Ascending aorta (tissue), 2 donors: Measurements from ENCODE around the gene SHF. TPM values are rescaled to one million over a fixed set of nuclear protein-coding genes. Genes with fewer than 3 reads are reported as not detected.

Experiments
- DNase-seq, 2 donors: peaks; one replicate each; pipeline ENCODE4 v3.0.0-alpha.2; 2019; ENCODE audit warnings: low spot score in 2 of 2
- H3K27ac ChIP-seq, 2 donors: fragments of 200-600 bp; sonication (generic); one replicate each; pipeline ENCODE4 v1.5.1; 2016 to 2017; ENCODE audit warnings: mild to moderate bottlenecking in 1 of 2
- H3K27me3 ChIP-seq: fragments of 200-600 bp; sonication (generic); one replicate; pipeline ENCODE4 v1.5.1; 2017
- H3K36me3 ChIP-seq, 2 donors: fragments of 200-600 bp; sonication (generic); one replicate each; pipeline ENCODE4 v1.5.1; 2016
- H3K4me1 ChIP-seq, 2 donors: fragments of 200-600 bp; sonication (generic); one replicate each; pipeline ENCODE4 v1.5.1; 2016 to 2017; ENCODE audit warnings: mild to moderate bottlenecking in 1 of 2
- H3K4me3 ChIP-seq, 2 donors: fragments of 200-600 bp; sonication (generic); one replicate each; pipeline ENCODE4 v1.5.1; 2016 to 2017; ENCODE audit warnings: mild to moderate bottlenecking in 1 of 2
- H3K9me3 ChIP-seq, 2 donors: fragments of 200-600 bp; sonication (generic); one replicate each; pipeline ENCODE4 v1.5.1; 2016
- CTCF ChIP-seq, 3 experiments: fragments of 200-600 bp in 2 of 3; fragments of 450-650 bp in 1 of 3; sonication (generic) in 2 of 3; IDR thresholded peaks; one replicate each; pipeline ENCODE4 v1.5.1; 2016 to 2019; ENCODE audit warnings: antibody characterized with exemption in 3 of 3, mild to moderate bottlenecking in 1 of 3, moderate library complexity in 1 of 3
- intact Hi-C: fragments of 100-400 bp; cut with DNase I; formaldehyde crosslinking; loops from one replicate; pipeline ENCODE4 v1.15.1; 2023
- total RNA-seq: library from RNA; depleted of rRNA; stranded (reverse); fragments of >200 nt; gene quantifications from one replicate; pipeline ENCODE4 v1.1.0, GENCODE V29; 2016

SHF gene
- total RNA-seq, 1 donor from 2014 or later, result 75.0 TPM

- Histone ChIP-seq H3K36me3 (no peaks in the 10 kb centered on the region), H3K27ac (no peak overlapping the region)
- intact Hi-C loops, result no loop called here
Observed at GRCh38 chr15:45161666-45162065, 26.1 kb downstream of the SHF start.

DNA sequence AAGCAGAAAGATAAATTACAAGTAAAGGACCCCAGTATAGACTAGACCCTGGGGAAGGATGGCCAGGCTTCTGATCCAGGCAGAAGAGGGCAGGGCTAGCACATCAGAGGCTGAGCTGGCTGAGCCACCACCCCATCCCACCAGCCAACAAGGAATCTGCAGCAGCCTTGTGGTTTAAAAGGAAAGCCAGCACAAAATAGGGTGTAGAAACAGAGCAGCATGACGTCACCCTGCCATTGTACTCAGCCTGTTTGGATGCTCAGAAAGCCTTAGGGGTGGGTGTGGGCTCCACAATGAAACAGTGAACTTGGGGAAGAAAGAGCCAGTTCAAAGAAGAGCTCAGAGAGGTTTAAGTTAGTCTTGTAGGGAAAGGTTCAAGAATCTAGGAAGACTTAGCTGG, 29.8 kb downstream of the SHF start:
- intact Hi-C loops, result no loop called here
- Histone ChIP-seq H3K27me3 (no peaks in the 10 kb centered on the region), H3K9me3 (no peaks in the 10 kb centered on the region), H3K4me1 (peaks cover 0 to 5% of the 10 kb centered on the region in 2 donors), H3K4me3 (no peak overlapping the region), H3K27ac (no peak overlapping the region), H3K36me3 (no peaks in the 10 kb centered on the region)
- TF ChIP-seq CTCF (IDR thresholded peaks at IDR 0.05), result no peak
- DNase-seq, result no peak

More at GRCh38 chr15:45161666-45162065, 26.1 kb downstream of the SHF start:
- no peaks in the 10 kb centered on the region for H3K27me3 ChIP-seq
- no peaks in the 10 kb centered on the region for H3K9me3 ChIP-seq
- H3K4me3 ChIP-seq, result no peak overlapping the region
- peaks cover 0 to 14% of the 10 kb centered on the region in 2 donors for H3K4me1 ChIP-seq
- no peak for DNase-seq
- TF ChIP-seq CTCF (IDR thresholded peaks at IDR 0.05), result no peak

GRCh38 chr15:45156744-45157455, 30.9 kb downstream of the SHF start:
- Histone ChIP-seq H3K4me1 (no peaks in the 10 kb centered on the region), H3K27ac (no peak overlapping the region), H3K9me3 (no peaks in the 10 kb centered on the region), H3K36me3 (no peaks in the 10 kb centered on the region), H3K27me3 (no peaks in the 10 kb centered on the region), H3K4me3 (no peak overlapping the region)
- intact Hi-C loops, result no loop called here
- TF ChIP-seq CTCF (IDR thresholded peaks at IDR 0.05), result no peak
- no peak for DNase-seq

- intact Hi-C loops, result no loop called here
- H3K4me3 ChIP-seq, result no peak overlapping the region
- no peaks in the 10 kb centered on the region for H3K36me3 ChIP-seq
- H3K27ac ChIP-seq, result no peak overlapping the region
- no peak for DNase-seq
- H3K9me3 ChIP-seq, result no peaks in the 10 kb centered on the region
- no peak for TF ChIP-seq CTCF (IDR thresholded peaks at IDR 0.05)
- no peaks in the 10 kb centered on the region for H3K27me3 ChIP-seq
- H3K4me1 ChIP-seq, result no peaks in the 10 kb centered on the region
Observed at GRCh38 chr15:45155739-45156138, 32.0 kb downstream of the SHF start.

DNA sequence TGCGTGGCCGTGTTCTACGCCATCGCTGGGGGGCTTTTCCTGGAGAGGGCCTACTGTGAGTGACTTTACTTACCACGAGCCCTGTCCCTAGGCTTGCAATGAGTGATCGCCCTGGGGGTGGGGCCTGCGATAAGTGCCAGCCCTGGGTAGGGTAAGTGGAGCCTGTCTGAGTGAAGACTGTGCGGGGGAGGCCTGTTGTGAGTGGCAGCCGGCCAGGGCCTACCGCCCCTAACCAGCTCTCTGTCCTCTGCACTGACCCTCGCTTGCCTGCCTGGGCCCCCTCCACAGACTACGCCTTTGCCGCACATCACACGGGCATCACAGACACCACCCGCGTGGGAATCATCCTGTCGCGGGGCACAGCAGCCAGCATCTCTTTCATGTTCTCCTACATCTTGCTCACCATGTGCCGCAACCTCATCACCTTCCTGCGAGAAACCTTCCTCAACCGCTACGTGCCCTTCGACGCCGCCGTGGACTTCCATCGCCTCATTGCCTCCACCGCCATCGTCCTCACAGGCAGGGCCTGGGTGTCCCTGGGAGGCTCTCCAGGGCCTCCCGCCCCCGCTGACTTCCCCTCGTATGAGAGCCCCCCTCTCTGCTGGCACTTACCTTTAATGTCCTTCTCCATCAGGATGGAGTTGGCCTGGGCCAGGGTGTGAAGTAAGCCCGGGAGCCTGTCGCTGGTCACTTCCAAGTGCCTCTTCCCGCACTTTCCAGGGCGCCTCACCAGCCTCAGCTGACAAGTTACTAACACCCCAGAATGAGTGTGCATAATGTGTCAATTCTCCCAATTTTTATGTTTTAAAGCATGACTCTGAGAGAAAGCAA, 35.6 kb downstream of the SHF start:
- H3K27ac ChIP-seq, result no peak overlapping the region
- no peak overlapping the region for H3K4me3 ChIP-seq
- H3K4me1 ChIP-seq, result no peaks in the 10 kb centered on the region
- intact Hi-C loops, result no loop called here
- H3K9me3 ChIP-seq, result no peaks in the 10 kb centered on the region
- DNase-seq, result no peak
- H3K27me3 ChIP-seq, result no peaks in the 10 kb centered on the region
- TF ChIP-seq CTCF (IDR thresholded peaks at IDR 0.05), result no peak
- no peaks in the 10 kb centered on the region for H3K36me3 ChIP-seq
